Lung (tissue), 12 donors: ENCODE measurements around the gene RUVBL1. TPM values are rescaled to one million over a fixed set of nuclear protein-coding genes. Genes with fewer than 3 reads are reported as not detected.

Source experiments
- ATAC-seq: fragments of 200-7000 bp; cut with Tn5 transposase; one replicate; pipeline ENCODE4 v1.9.1; 2020; ENCODE audit warnings: moderate number of reproducible peaks; ENCODE audit not compliant: insufficient read depth, low FRiP score
- DNase-seq, 3 donors: peaks; one replicate each; pipeline ENCODE4 v3.0.0-alpha.2; 2013 to 2017
- H3K27ac ChIP-seq, 2 donors: one replicate each; pipeline ENCODE4 v1.5.1; 2013; ENCODE audit warnings: mild to moderate bottlenecking in 2 of 2, moderate library complexity in 2 of 2, control low read depth in 1 of 2, inconsistent platforms in 1 of 2, low read depth in 1 of 2, low read length in 1 of 2
- H3K27me3 ChIP-seq, 3 donors: one replicate each; pipeline ENCODE4 v1.5.1; 2013; ENCODE audit warnings: low read length in 2 of 3; ENCODE audit not compliant: control insufficient read depth in 3 of 3, insufficient read depth in 3 of 3
- H3K36me3 ChIP-seq, 4 donors: one replicate each; pipeline ENCODE4 v1.5.1; 2013; ENCODE audit warnings: low read length in 4 of 4, mild to moderate bottlenecking in 1 of 4, moderate library complexity in 1 of 4; ENCODE audit not compliant: control insufficient read depth in 4 of 4, insufficient read depth in 4 of 4
- H3K4me1 ChIP-seq, 5 donors: one replicate each; pipeline ENCODE4 v1.5.1; 2013; ENCODE audit warnings: low read length in 5 of 5, mild to moderate bottlenecking in 2 of 5, moderate library complexity in 1 of 5; ENCODE audit not compliant: control insufficient read depth in 5 of 5, insufficient read depth in 5 of 5
- H3K4me3 ChIP-seq: one replicate; pipeline ENCODE4 v1.5.1; 2013; ENCODE audit warnings: mild to moderate bottlenecking, control low read depth, moderate library complexity
- H3K9ac ChIP-seq, 2 donors: one replicate each; pipeline ENCODE4 v1.5.1; 2013; ENCODE audit warnings: low read length in 2 of 2, control low read depth in 1 of 2; ENCODE audit not compliant: insufficient read depth in 1 of 2
- H3K9me3 ChIP-seq, 4 donors: one replicate each; pipeline ENCODE4 v1.5.1; 2013; ENCODE audit warnings: low read length in 3 of 4, mild to moderate bottlenecking in 1 of 4, moderate library complexity in 1 of 4; ENCODE audit not compliant: control insufficient read depth in 4 of 4, insufficient read depth in 3 of 4
- CTCF ChIP-seq: IDR thresholded peaks from 2 replicates; pipeline ENCODE4 v1.5.1; 2012; ENCODE audit warnings: mild to moderate bottlenecking; ENCODE audit errors: control extremely low read depth, extremely low read depth
- WGBS, 2 donors: extraction: QIAGEN DNeasy Blood & Tissue Kit; methylation state at CpG; one replicate each; pipeline ENCODE4 v1.1.7; 2013; 5-methylcytosine and 5-hydroxymethylcytosine counted together
- polyA plus RNA-seq, 2 donors: library from polyadenylated mRNA; stranded (reverse); fragments of 200-250 nt; gene quantifications; one replicate each; pipeline ENCODE4 v1.2.1, GENCODE V29; 2013
- total RNA-seq, 2 donors: library from RNA; depleted of rRNA in 1 of 2; stranded (reverse); fragments of >200 nt in 1 of 2; gene quantifications; one replicate each; pipeline ENCODE4 v1.2.1, GENCODE V29; 2014 to 2021
- donor health status: control.
- donor health status: control.
- donor health status: Bipolar disorder and iron deficiency.
- donor health status: healthy.
- donor health status: DM: yes; HTN: yes; CAD: no.

RUVBL1 gene
- total and polyA plus RNA-seq, 4 donors, result 26.6 to 53.7 (median 41.7) TPM

GRCh38 chr3:128077202-128077624 lies 46.4 kb downstream of the RUVBL1 start:
- Histone ChIP-seq H3K27ac (peak overlapping the region in 1 of 2 donors; percentile 21), H3K4me1 (peaks cover 0 to 28% (median 9%) of the 10 kb centered on the region in 5 donors), H3K36me3 (peaks cover 5 to 19% (median 7%) of the 10 kb centered on the region in 4 donors), H3K9ac (no peak overlapping the region), H3K27me3 (peaks cover 0 to 3% (median 0%) of the 10 kb centered on the region in 3 donors), H3K4me3 (no peak overlapping the region), H3K9me3 (no peaks in the 10 kb centered on the region)
- no peak for ATAC-seq
- peak in 2 of 3 donors; percentile 23 for DNase-seq
- 7 to 20% methylated on average over 11 of the region's 11 CpGs for whole genome bisulfite sequencing, 2 donors
- TF ChIP-seq CTCF, result no peak

GRCh38 chr3:128076483-128077201 lies 47.0 kb downstream of the RUVBL1 start:
- Histone ChIP-seq H3K9me3 (no peaks in the 10 kb centered on the region), H3K4me3 (peak overlapping the region; percentile 44), H3K27ac (peak overlapping the region in 1 of 2 donors; percentile 51), H3K27me3 (peaks cover 0 to 3% (median 0%) of the 10 kb centered on the region in 3 donors), H3K9ac (no peak overlapping the region), H3K4me1 (peaks cover 0 to 28% (median 9%) of the 10 kb centered on the region in 5 donors), H3K36me3 (peaks cover 5 to 21% (median 7%) of the 10 kb centered on the region in 4 donors)
- DNase-seq (peak; percentile 9 to 32 (median 31)), ATAC-seq (peak; percentile 3)
- no peak for TF ChIP-seq CTCF
- WGBS, 2 donors, result 1 to 5% methylated on average over 75 to 79 of the region's 79 CpGs

GRCh38 chr3:128075522-128076482 lies 47.8 kb downstream of the RUVBL1 start:
- 1 to 2% methylated on average over 68 to 78 of the region's 78 CpGs for WGBS, 2 donors
- Histone ChIP-seq H3K27me3 (peaks cover 0 to 3% (median 0%) of the 10 kb centered on the region in 3 donors), H3K9me3 (no peaks in the 10 kb centered on the region), H3K4me3 (peak overlapping the region; percentile 11), H3K4me1 (peaks cover 0 to 28% (median 9%) of the 10 kb centered on the region in 5 donors), H3K27ac (peak overlapping the region in 1 of 2 donors; percentile 54), H3K36me3 (peaks cover 5 to 25% (median 12%) of the 10 kb centered on the region in 4 donors), H3K9ac (no peak overlapping the region)
- ATAC-seq (peak; percentile 91), DNase-seq (peak; percentile 88 to 90 (median 90))
- TF ChIP-seq CTCF, result peak; percentile 92
